HG02938 (cell line): ENCODE results near the gene VPS11.

ENCODE experiments used
- ATAC-seq: cut with Tn5 transposase; IDR thresholded peaks from one replicate; pipeline ENCODE4 v1.9.1; 2021; ENCODE audit warnings: mild to moderate bottlenecking, moderate library complexity; ENCODE audit not compliant: unreplicated experiment

Gene VPS11

GRCh38 chr11:119118227-119118626, 50.6 kb downstream of the VPS11 start:
- ATAC-seq: no peak

DNA sequence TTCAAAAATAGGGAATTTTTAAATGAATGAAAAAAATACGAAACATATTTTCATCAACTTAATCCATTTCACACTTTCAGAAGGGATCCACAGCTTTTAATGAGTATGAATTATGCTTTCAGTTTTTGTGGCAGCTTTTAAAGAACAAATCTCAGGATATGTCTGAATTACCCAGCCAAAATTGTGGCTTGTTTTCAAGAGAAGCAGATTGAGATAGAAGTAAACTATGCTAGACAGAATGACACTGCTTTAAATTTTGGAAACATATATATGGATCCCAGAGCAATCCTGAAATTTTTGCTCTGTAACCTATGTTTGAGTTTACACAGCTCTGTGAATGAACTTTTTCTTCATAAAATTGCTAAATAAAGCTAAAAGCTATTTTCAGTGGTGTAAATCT, 51.3 kb downstream of the VPS11 start:
- no peak for ATAC-seq

GRCh38 chr11:119120639-119121007, 53.0 kb downstream of the VPS11 start:
- ATAC-seq: no peak

GRCh38 chr11:119121008-119121810, 53.6 kb downstream of the VPS11 start, which contains the start of gene HINFP:
Gene HINFP, plus strand, starts transcription at chr11:119121580. Its CDS starts 5,365 bp downstream, at chr11:119126945.
- ATAC-seq: peak; percentile 93

GRCh38 chr11:119121811-119122124, 54.1 kb downstream of the VPS11 start:
- ATAC-seq: no peak

DNA sequence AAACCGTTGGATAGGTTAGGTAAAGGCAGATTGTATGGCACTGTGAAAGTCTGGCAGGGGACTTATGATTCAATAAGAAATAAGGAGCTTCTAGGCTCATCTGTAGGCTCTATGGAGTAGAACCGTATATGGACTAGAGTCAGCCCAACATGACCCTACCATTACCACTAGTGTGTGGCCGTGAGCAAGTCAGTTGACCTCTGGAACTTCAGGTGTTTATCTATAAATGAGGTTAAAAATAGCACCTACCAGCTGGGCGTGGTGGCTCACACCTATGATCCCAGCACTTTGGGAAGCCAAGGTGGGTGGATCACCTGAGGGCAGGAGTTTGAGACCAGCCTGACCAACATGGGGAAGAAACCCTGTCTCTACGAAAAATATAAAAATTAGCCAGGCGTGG, 58.2 kb downstream of the VPS11 start:
- ATAC-seq: no peak

GRCh38 chr11:119126675-119127268, 59.2 kb downstream of the VPS11 start:
- ATAC-seq: no peak

DNA sequence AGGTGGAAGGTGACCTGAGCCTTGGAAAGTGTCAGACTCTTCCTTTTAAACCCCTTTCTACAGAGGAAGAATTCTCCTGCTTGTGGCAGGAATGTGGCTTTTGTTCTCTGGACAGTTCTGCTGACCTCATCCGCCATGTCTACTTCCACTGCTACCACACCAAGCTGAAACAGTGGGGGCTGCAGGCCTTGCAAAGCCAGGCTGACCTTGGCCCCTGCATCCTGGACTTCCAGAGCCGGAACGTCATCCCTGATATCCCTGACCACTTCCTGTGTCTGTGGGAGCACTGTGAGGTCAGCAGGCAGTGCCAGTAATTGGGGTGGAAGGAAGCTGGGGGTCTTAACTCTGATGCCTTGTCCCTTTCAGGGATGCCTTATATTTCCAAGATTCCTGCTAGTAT, 63.0 kb downstream of the VPS11 start:
- no peak for ATAC-seq
